ENCODE measurements around the gene TTC27.
"Not testable (repeated sequence)": the region's sequence is repeated elsewhere in the genome, so short reads cannot be mapped to it uniquely, and the experiment has no call there.

The TTC27 gene

DNA sequence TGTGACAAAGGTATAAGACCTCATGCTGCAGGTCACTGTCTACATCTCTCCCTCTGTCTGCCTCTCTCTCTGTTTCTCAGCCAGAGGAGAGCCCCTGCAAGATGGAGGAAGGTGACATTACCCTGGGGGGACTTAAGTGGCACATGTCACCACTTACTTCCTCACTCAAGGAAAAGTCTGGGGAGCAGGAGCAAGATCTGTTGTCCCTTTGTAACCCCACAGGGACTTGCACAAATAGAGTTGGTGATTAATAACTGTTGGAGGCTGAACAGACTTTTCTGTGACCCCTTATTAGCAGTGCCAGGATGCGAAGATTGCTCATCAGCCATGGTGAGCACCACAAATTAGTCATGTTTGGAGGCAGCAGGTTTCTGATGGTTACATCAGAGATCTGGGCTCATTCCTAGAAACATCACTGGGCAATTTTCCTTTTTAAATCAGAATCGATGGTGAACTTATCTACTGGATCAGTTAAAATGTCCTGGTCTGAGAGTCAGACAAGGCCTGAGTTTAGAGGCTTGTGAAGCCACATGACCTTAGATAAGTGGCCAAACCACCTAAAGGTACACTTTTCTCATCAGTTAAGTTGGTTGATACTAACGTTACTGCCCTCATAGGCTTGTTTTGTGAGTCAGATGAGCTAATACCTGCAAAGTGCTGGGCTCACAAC lies 237.7 kb downstream of the TTC27 start:
- no peak for TF ChIP-seq Cebpa-rat (IDR thresholded peaks at IDR 0.05)
- H3K4me1 ChIP-seq: no peaks in the 10 kb centered on the region
- H3K4me2 ChIP-seq: no peak overlapping the region
- no peaks in the 10 kb centered on the region for H4K20me1 ChIP-seq
- H3K9me3 ChIP-seq: no peaks in the 10 kb centered on the region
- H3K9ac ChIP-seq: no peak overlapping the region
- H3K27me3 ChIP-seq: no peaks in the 10 kb centered on the region
- H3K27ac ChIP-seq: no peak overlapping the region
- H3K36me3 ChIP-seq: no peaks in the 10 kb centered on the region
- no peak overlapping the region for H3K4me3 ChIP-seq

DNA sequence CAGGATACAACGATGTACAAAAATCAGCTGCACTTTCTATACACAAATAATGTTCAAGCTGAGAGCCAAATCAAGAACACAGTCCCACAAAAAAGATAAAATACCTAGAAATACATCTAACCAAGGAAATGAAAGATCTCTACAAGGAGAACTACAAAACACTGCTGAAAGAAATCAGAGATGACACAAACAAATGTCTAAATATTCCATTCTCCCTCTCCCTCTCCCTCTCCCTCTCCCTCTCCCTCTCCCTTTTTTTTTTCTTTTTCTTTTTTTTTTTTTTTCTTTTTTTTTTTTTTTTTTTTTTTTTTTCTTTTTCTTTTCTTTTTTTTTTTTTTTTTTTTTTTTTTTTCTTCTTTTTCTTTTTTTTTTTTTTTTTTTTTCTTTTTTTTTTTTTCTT lies 238.6 kb downstream of the TTC27 start:
- H3K9ac ChIP-seq, H3K36me3 ChIP-seq, H3K27me3 ChIP-seq, H3K27ac ChIP-seq, H3K9me3 ChIP-seq, H3K4me2 ChIP-seq, H3K4me3 ChIP-seq, H4K20me1 ChIP-seq, H3K4me1 ChIP-seq: not testable (repeated sequence)
